Activated effector memory CD4-positive, alpha-beta T cell treated with Interleukin-2 at 50 U/mL for 16 hours (primary cell): ENCODE results near the gene MIGA2.

Experiments used
- DNase-seq: peaks from one replicate; pipeline ENCODE4 v3.0.0-alpha.2; 2020

Gene MIGA2

DNA sequence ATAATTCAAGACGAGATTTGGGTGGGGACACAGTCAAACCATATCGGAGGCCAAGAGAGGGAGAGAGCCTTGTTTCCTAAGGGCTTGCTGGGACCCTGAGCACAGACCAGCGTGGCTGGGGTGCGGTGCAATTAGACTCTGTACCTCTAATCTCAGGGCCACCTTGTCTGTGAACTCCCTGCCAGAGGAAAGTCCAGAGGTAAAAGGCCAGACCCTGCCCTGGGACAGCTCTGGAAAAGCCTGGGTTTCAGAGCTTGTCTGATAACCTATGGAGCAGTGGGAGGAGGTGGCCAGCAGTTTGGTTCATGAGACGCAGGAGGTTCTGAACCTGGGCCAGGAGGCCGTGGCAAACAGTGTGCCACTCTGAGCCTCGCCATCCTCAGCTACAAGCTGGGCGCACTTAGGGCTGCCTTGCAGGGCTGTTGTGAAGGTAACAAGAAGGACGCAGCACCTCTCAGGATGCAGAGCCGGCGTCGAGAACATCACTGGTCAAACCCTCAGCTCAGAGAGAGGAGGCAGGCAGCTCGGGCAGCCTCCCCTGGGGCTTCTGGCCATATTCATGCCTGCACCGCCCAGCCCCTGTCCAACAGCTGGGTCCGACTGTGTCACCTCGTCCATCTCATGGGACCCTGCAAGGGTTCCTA lies 39.7 kb downstream of the MIGA2 start:
- DNase-seq, result no peak

DNA sequence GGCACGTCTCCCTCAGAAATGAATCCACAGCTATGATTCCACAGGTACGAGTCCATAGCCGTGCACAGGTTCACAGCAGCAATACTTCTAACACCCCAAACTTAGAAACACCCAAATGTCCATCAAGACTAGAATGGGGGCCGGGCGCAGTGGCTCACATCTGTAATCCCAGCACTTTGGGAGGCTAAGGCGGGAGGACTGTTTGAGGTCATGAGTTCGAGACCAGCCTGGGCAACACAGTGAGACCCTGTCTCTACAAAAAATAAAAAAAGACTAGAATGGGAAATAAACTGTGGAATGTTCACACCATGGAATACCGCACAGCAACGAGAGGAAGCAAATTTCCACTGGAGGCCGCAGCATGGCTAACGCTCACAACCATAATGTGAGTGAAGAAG lies 40.2 kb downstream of the MIGA2 start:
- DNase-seq, result no peak

DNA sequence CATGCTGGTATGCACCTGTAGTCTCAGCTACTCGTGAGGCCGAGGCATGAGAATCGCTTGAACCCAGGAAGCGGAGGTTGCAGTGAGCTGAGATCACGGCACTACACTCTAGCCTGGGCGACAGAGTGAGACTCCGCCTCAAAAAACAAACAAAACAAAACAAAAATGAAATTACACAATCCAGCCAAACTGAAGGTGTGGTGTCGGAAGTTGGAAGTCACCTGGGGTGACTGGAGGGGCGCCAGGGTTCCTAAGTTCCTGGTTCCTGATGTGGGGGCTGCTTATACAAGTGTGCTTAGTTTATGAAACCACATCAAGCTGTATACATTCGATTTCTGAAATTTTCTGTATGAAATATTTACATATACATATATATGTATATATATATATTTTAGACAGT lies 40.8 kb downstream of the MIGA2 start:
- DNase-seq, result no peak

GRCh38 chr9:129078691-129079503 lies 42.5 kb downstream of the MIGA2 start:
- no peak for DNase-seq

DNA sequence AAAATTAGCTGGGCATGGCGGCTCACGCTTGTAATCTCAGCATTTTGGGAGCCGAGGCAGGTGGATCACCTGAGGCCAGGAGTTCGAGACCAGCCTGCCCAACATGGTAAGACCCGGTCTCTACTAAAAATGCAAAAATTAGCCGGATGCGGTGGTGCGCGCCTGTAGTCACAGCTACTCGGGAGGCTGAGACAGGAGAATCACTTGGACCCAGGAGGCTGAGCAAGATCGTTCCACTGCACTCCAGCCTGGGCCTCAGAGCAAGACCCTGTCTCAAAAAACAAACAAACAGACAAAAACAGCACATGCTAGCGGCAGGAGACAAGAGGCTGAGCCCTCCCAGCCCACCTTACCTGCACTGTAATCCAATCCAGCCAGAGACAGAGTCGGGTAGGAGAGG lies 43.4 kb downstream of the MIGA2 start:
- DNase-seq, result no peak

DNA sequence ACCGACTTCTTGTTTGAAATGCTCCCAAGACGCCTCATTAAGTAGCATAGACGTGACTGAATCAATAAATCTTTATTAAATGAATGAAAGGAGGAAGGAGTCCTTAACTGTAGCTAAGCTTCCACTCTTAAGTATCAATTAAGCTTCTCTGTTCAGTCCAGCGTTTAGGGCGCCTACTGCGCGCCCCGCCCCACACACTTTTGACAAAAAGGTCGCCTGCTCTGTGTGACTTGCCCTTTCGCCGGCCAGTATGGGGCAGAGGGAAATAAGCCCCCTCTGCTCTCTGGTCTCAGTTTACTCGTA lies 43.8 kb downstream of the MIGA2 start:
- DNase-seq, result no peak

DNA sequence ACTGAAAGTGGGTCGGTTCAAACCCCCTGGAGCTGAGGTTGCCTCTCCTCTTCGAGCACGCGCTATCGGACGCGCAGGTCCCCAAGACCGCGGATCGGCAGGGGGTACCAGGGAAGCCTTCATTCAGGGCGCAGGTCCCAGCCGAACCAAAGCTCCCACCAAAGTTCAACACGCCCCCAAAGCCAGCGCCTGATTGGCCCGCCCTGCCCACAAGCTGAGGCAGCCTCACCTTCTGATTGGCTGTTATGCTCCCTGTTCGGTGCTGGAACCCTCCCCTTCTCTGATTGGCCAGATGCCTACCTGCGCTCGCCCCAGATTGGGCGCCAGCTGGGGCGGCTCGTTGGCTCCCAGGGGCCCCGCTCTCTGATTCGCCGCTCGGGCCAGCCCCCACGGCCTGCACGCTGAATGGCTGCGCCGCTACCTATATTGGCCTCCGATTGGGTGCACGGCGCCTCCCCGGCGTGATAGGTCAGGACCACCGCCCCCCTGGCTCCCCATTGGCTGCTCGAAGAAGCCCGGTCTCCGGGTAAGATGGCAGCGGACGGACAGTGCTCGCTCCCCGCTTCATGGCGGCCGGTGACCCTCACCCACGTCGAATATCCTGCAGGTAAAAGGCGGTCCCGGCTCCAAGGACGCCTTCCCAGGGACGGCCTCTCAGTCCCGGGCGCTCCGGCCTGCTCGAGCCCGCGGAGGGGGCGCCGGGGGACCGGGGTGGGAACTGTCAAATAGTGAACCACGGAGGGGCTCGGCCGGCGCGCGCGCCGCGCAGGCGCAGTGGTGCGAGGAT lies 44.4 kb downstream of the MIGA2 start, which contains the start of gene DOLPP1:
Gene DOLPP1, plus strand, starts transcription at position 511 of the 787 bp plus-strand sequence. Its CDS starts 21 bp downstream, at position 532.
- DNase-seq, result peak; percentile 98

DNA sequence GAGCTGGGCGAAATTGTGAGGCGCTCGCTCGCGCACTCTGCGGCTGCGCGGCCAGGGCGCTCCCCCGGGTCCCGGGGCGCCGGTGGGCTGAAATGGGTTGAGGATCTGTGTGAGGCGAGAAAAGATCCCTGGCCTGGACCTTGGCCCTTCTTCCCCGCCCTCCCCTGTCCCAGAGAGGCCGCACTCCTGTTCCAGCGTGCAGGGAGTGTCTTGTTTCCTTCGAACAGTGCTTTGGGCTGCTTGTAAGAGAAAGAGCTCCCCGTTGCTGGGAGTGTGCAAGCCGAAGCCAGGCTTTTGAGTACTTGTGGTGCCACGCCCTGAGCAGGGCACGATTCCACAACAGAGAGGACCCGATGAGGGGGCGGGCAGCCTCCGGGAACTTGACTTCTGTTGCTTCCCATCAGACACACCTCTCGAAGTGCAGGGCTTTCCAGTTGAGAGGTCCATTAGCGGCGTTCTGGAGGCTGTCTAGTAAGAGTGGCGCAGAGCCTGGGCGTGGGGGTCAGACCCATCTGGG lies 45.0 kb downstream of the MIGA2 start:
- no peak for DNase-seq

- DNase-seq, result no peak
Measured at GRCh38 chr9:129084087-129084486, 47.7 kb downstream of the MIGA2 start.

GRCh38 chr9:129089246-129089645 lies 52.8 kb downstream of the MIGA2 start:
- DNase-seq, result no peak

DNA sequence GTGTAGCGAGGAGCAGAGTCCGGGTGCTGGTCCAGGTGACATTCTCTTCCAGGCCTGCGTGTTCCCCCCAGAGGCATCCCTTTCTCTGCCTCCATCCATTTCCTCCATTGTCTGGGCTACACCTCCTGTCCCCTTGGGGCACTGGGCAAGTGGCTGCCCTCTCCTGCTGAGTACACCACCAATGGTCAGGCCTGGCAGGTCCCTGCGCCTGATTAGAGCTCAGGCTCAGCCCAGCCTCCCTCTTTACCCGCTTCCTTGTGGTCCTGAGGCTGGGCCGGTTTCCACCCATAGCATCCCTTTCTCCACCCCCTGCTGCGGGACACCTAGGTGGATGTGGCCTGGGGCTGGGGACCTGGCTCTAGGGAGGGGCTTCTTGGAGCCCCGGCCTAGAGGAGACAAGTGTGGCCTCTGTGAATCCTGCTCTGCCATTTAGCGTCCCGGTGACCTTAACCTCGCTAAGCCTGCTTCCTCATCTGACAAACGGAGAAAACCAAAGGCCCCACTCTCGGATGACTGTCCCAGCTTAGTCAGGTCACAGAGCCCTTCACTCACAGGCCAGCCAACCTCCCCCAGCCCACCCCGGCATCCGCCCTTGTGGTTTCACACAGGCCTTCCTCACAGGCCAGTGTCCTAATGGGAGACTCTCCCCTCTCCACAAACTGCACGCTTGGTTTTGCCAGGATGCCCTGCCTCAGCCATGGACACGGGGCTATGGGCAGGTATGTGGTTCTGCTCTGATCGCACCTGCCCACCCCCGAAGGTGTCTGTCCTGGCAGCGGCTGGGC lies 57.4 kb downstream of the MIGA2 start:
- no peak for DNase-seq

DNA sequence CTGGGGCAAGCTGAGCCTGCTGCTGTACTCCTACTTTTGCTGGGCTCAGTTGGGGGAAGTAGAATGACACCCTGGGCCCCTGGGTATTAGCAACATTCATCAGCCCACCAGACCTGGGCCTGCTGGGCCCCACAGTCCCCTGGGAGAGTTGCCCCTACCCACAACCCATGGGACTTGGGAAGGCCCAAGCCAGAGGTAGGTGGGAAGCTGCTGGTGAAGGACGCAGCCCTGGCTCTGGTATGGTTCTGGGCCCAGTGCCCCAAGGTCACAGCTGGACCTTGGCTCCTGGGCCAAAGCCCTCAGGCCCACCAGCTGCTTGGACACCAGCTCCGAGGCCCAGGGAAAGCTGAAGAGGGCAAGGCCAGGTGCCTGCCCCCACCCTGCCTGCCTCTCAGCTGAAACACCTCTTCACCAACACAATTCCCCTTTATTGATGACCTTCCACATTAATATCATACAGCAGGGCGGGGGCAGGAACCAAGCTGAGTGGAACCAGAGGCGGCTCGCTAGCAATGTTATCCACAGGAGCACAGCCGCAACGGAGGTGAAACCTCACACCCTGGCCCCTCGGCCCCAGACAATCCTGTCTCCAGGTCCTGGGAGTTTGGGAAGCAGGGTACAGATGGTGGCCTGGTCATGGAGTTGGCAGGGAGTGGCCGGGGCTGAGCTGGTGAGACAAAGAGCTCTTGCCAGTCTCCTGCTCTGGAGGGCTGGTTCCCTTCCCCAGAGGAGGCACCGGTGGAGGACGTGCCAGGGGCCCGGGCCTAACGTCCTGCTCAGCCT lies 58.2 kb downstream of the MIGA2 start:
- no peak for DNase-seq

DNA sequence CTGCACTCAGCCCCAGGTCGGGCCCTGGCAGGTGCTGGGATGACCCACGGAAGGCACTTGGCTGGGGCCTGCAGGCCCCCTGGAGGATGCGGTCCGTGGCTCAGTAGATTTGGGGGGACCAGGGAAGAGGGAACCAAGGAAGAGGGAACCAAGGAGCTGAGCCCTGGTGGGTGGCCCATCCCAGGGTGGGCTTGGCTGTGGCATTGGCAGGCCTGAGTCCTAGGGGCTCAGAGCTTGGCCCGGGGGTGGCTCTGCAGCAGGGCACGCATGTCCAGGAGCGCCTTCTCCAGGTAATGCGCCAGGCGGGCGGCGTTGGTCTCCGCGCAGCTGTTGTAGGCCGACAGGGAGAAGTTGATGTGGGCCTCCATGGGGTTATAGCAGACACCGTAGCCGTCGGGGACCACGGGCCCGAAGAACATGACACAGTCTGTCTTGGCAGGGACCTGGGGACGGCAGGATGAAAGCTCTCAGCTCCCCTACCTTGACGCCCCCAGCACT lies 58.8 kb downstream of the MIGA2 start:
- no peak for DNase-seq

DNA sequence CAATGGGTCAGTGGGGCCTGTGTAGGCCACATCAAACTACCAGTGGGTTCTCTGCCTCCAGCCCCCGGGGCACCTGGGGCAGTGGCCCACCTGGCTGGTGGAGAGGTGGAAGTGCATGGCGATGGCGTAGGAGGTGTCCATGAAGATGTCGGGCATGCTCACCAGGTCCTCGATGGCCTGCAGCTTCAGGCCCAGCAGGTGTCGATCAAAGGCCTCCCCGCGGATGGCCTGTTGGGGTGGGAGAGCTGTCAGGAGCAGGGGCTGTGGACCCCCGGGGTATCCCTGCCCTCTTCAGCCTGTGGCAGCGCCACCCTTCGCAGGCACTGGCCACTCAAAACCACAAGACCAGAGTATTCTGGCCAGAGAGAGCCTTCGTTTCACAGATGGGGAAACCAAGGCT lies 59.5 kb downstream of the MIGA2 start:
- no peak for DNase-seq

DNA sequence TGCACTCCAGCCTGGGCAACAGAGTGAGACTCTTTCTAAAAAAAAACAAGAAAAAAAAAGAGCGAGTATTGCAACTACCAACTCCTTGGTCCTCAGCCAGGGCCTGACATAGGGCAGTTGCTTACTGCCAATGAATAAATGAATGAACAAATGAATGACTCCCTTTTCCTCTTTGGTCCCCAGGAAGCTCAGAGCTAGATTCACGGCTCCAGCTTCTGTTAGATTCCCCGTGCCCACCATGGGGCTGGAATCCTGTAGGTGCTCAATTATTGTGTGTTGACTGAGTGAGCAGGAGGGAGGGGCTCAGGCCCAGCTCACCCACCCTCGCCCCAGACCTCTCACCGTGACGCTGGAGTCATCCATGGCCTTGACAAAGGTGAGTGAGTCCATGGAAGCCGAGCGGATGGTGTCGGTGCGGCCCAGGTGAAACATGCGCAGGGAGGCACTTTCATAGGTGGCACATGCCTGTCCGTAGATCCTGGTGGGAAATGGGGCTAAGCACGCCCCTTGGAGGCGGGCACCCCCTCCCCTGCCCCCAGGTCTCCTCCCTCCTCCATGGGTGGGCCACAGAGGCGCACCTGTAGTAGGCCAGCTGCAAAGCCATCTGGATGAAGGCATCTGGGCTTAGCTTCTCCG lies 61.4 kb downstream of the MIGA2 start:
- DNase-seq, result no peak

GRCh38 chr9:129098328-129098727 lies 61.9 kb downstream of the MIGA2 start:
- DNase-seq, result no peak

- DNase-seq, result no peak
Measured at GRCh38 chr9:129100383-129101169, 64.2 kb downstream of the MIGA2 start.

DNA sequence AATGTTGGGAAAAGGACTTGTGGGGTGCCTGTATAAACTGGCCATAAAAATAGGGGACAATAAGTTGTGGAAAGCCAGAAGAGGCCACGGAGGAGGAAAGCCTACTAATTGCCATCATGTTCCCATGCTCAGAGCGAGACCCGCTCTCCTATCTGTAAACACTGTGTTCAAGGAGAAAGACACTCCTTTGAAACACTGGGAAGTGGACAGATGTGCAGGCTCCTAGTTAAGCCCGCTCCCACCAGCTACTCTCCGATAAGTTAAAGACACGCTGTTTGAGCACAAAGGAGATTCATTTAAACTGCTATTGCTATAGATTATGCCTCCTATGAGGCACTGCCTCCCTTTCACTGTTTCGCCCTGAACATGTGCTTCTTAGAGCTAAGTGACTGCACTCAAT lies 64.9 kb downstream of the MIGA2 start:
- no peak for DNase-seq

DNA sequence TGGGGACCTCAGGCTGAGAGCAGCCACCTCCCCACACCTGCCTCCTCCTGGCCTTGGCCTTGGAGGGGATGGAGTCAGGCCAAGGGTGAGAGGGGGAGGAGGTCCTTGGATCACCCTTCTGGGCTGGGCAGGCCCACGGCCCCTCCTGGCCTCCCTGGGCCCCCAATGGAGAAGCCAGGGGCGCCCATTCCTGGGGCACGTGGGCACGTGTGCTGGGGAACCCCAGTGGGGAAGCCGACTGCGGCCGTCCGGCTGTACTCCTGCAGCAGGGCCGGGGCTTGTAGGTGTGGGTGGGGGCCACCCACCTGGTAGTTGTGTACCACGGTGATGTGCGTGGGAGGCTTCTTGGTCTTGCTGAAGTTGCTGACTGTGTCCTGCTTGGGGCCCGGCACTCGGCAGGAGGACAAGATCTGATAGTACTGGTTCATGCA lies 65.7 kb downstream of the MIGA2 start:
- DNase-seq, result no peak
